ENCODE measurements around the gene PPP2R5A.

DNA sequence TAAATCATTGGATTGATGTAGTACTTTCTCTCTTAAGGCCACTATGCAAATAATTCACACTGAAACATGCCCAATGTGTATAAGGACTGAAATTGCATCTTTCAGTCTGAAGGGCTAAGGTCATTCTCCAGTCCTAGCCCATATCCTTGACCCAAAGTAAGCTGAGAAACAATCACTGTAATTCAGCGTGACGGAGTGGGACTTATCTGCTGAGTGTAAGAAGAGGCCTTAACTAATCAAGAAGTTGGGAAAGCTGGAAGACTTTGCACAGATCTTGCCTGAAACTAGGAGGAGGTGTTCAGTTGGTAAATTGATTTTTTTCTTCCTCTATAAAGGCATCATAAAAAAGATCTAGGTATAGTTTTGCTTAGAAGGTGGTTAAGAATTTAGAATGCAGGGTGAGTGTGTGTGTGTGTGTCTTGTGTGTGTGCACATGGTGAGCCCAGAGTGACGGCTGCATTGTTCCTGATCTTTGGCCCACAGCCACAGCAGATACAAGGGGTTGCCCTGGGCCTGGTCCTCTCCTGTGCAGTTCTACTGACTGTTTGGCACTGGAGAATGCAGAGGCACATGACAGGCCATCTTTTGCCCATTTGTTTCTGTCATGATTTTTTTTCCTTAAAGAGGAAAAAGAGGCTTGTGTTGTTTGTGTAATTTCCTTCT is 13.3 kb upstream of the PPP2R5A start:
- TF ChIP-seq, protein P1, sequence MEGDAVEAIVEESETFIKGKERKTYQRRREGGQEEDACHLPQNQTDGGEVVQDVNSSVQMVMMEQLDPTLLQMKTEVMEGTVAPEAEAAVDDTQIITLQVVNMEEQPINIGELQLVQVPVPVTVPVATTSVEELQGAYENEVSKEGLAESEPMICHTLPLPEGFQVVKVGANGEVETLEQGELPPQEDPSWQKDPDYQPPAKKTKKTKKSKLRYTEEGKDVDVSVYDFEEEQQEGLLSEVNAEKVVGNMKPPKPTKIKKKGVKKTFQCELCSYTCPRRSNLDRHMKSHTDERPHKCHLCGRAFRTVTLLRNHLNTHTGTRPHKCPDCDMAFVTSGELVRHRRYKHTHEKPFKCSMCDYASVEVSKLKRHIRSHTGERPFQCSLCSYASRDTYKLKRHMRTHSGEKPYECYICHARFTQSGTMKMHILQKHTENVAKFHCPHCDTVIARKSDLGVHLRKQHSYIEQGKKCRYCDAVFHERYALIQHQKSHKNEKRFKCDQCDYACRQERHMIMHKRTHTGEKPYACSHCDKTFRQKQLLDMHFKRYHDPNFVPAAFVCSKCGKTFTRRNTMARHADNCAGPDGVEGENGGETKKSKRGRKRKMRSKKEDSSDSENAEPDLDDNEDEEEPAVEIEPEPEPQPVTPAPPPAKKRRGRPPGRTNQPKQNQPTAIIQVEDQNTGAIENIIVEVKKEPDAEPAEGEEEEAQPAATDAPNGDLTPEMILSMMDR (IDR thresholded peaks at IDR 0.05 in 8 of 11, conservative IDR thresholded peaks at IDR 0.05 in 3 of 11), result no peak
- TF ChIP-seq POLR2A (IDR thresholded peaks at IDR 0.05), result no peak

All from spleen (tissue), 7 donors.